ENCODE data around the gene SHC2.

DNA sequence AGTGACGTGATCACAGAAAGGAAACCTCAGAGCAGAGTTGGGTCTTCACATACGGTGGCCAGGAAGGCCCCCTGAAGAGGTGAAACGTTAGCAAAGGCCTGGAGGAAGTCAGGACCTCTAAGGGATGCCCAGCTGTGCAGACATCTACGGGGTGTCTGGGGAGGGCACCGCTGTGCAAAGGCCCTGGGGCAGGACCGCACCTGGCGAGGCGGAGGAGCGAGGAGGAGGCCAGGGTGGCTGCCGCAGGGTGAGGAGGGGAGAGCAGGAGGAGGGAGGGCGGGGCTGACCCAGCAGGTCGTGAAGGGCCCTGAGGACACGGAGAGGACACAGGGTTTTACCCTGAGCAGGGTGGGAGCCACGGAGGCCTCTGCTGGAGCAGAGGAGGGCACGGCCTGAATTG lies 23.7 kb upstream of the SHC2 start:
- TF ChIP-seq, protein P1, sequence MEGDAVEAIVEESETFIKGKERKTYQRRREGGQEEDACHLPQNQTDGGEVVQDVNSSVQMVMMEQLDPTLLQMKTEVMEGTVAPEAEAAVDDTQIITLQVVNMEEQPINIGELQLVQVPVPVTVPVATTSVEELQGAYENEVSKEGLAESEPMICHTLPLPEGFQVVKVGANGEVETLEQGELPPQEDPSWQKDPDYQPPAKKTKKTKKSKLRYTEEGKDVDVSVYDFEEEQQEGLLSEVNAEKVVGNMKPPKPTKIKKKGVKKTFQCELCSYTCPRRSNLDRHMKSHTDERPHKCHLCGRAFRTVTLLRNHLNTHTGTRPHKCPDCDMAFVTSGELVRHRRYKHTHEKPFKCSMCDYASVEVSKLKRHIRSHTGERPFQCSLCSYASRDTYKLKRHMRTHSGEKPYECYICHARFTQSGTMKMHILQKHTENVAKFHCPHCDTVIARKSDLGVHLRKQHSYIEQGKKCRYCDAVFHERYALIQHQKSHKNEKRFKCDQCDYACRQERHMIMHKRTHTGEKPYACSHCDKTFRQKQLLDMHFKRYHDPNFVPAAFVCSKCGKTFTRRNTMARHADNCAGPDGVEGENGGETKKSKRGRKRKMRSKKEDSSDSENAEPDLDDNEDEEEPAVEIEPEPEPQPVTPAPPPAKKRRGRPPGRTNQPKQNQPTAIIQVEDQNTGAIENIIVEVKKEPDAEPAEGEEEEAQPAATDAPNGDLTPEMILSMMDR (IDR thresholded peaks at IDR 0.05), result no peak
- no peak for TF ChIP-seq POLR2A (IDR thresholded peaks at IDR 0.05)

Measured in body of pancreas (tissue), 4 donors.